Measurements from ENCODE around the gene OTOF.

OTOF gene

GRCh38 chr2:26453421-26454329 is 24.2 kb downstream of the OTOF start:
- no peak for DNase-seq (ENCODE audit: low read depth in 2 of 2)

- no peak for DNase-seq (ENCODE audit: low read depth in 2 of 2)
These were observed 26.2 kb downstream of the OTOF start for GRCh38 chr2:26451700-26452099.

GRCh38 chr2:26450031-26450635 is 27.8 kb downstream of the OTOF start:
- no peak for DNase-seq (ENCODE audit: low read depth in 2 of 2)

GRCh38 chr2:26449278-26450030 is 28.5 kb downstream of the OTOF start:
- DNase-seq (ENCODE audit: low read depth in 2 of 2): no peak

GRCh38 chr2:26448651-26449050 is 29.3 kb downstream of the OTOF start:
- no peak for DNase-seq (ENCODE audit: low read depth in 2 of 2)

GRCh38 chr2:26444236-26444635 is 33.7 kb downstream of the OTOF start:
- DNase-seq (ENCODE audit: low read depth in 2 of 2): no peak

GRCh38 chr2:26442707-26443106 is 35.2 kb downstream of the OTOF start:
- no peak for DNase-seq (ENCODE audit: low read depth in 2 of 2)

GRCh38 chr2:26442301-26442700 is 35.6 kb downstream of the OTOF start:
- DNase-seq (ENCODE audit: low read depth in 2 of 2): no peak

- no peak for DNase-seq (ENCODE audit: low read depth in 2 of 2)
These were observed 39.0 kb downstream of the OTOF start for GRCh38 chr2:26438926-26439325.

GRCh38 chr2:26438526-26438925 is 39.4 kb downstream of the OTOF start:
- no peak for DNase-seq (ENCODE audit: low read depth in 2 of 2)

- DNase-seq (ENCODE audit: low read depth in 2 of 2): no peak
These were observed 42.8 kb downstream of the OTOF start for GRCh38 chr2:26435106-26435505.

- DNase-seq (ENCODE audit: low read depth in 2 of 2): no peak
These were observed 45.1 kb downstream of the OTOF start for GRCh38 chr2:26432859-26433258.

- DNase-seq (ENCODE audit: low read depth in 2 of 2): no peak
These were observed 45.6 kb downstream of the OTOF start for GRCh38 chr2:26432363-26432762.

GRCh38 chr2:26430826-26431225 is 47.1 kb downstream of the OTOF start:
- no peak for DNase-seq (ENCODE audit: low read depth in 2 of 2)

- no peak for DNase-seq (ENCODE audit: low read depth in 2 of 2)
These were observed 47.9 kb downstream of the OTOF start for GRCh38 chr2:26429779-26430578.

- DNase-seq (ENCODE audit: low read depth in 2 of 2): no peak
These were observed 49.1 kb downstream of the OTOF start for GRCh38 chr2:26428846-26429245.

- no peak for DNase-seq (ENCODE audit: low read depth in 2 of 2)
These were observed 53.7 kb downstream of the OTOF start for GRCh38 chr2:26424221-26424620.

GRCh38 chr2:26423750-26424149 is 54.2 kb downstream of the OTOF start:
- DNase-seq (ENCODE audit: low read depth in 2 of 2): no peak

GRCh38 chr2:26422947-26423629 is 54.8 kb downstream of the OTOF start:
- no peak for DNase-seq (ENCODE audit: low read depth in 2 of 2)

GRCh38 chr2:26421961-26422360 is 56.0 kb downstream of the OTOF start:
- no peak for DNase-seq (ENCODE audit: low read depth in 2 of 2)

GRCh38 chr2:26414311-26414710 is 63.6 kb downstream of the OTOF start:
- no peak for DNase-seq (ENCODE audit: low read depth in 2 of 2)

Data from stimulated activated CD8-positive, alpha-beta memory T cell treated with anti-CD3 and anti-CD28 coated beads, Interleukin-15, amount 100 ng/mL, for 4 hours (primary cell).